SK-N-MC (cell line): ENCODE measurements around the gene NRXN3.

ENCODE experiments used
- EZH2 ChIP-seq: fragments of 200-600 bp; sonication (generic); IDR thresholded peaks from one replicate; pipeline ENCODE4 v1.6.1; 2017; ENCODE audit warnings: antibody characterized with exemption
- FOXP2 ChIP-seq: optimal IDR thresholded peaks from 2 replicates; pipeline ENCODE3; 2011; ENCODE audit warnings: mild to moderate bottlenecking, moderate library complexity; ENCODE audit not compliant: insufficient read depth; ENCODE audit errors: extremely low read length, control extremely low read depth
- POLR2AphosphoS5 ChIP-seq: IDR thresholded peaks from 2 replicates; pipeline ENCODE4 v1.6.1; 2012; ENCODE audit warnings: mild to moderate bottlenecking, low read depth, low read length, borderline replicate concordance

GRCh38 chr14:79613625-79614024 lies 1443.5 kb downstream of the NRXN3 start:
- TF ChIP-seq EZH2 (no peak), POLR2AphosphoS5 (no peak), FOXP2 (no peak)
